Neural cell (in vitro differentiated cells): Measurements from ENCODE around the gene BTG2.

ENCODE experiments used
- CTCF ChIP-seq: fragments of 450-650 bp; IDR thresholded peaks from 2 replicates; pipeline ENCODE4 v1.5.1; 2014; ENCODE audit warnings: antibody characterized with exemption, mild to moderate bottlenecking, moderate library complexity; ENCODE audit not compliant: poor library complexity, severe bottlenecking
- EZH2 ChIP-seq: fragments of 200-600, 300-800 bp; shearing (Covaris generic), sonication (generic); IDR thresholded peaks from 2 replicates; pipeline ENCODE4 v1.6.1; 2014; ENCODE audit warnings: antibody characterized with exemption, low read length, borderline replicate concordance, mild to moderate bottlenecking; ENCODE audit not compliant: insufficient read depth, poor library complexity, severe bottlenecking
- MXI1 ChIP-seq: fragments of 450-650 bp; conservative IDR thresholded peaks from 2 replicates; pipeline ENCODE4 v1.6.1; 2014; ENCODE audit warnings: antibody characterized with exemption, mild to moderate bottlenecking; ENCODE audit not compliant: poor library complexity, severe bottlenecking
- POLR2AphosphoS5 ChIP-seq: IDR thresholded peaks from 2 replicates; pipeline ENCODE4 v1.6.1; 2012
- RAD21 ChIP-seq: fragments of 450-650 bp; conservative IDR thresholded peaks from 2 replicates; pipeline ENCODE4 v1.6.1; 2014; ENCODE audit warnings: antibody characterized with exemption, mild to moderate bottlenecking, moderate library complexity
- REST ChIP-seq: IDR thresholded peaks from 2 replicates; pipeline ENCODE4 v1.6.1; 2012; ENCODE audit warnings: borderline replicate concordance
- SMC3 ChIP-seq: fragments of 450-650 bp; conservative IDR thresholded peaks from 2 replicates; pipeline ENCODE4 v1.6.1; 2014; ENCODE audit warnings: antibody characterized with exemption, mild to moderate bottlenecking, moderate library complexity; ENCODE audit not compliant: poor library complexity
- TAF1 ChIP-seq: IDR thresholded peaks from 2 replicates; pipeline ENCODE4 v1.6.1; 2012; ENCODE audit warnings: low read depth

- TF ChIP-seq REST (no peak), CTCF (no peak), MXI1 (no peak), POLR2AphosphoS5 (no peak), EZH2 (no peak), RAD21 (no peak), SMC3 (no peak), TAF1 (no peak)
Measured at GRCh38 chr1:203265541-203265940, 39.8 kb upstream of the BTG2 start.
